Tibial nerve (tissue), 4 donors: ENCODE data around the gene SEC16A. TPM values are rescaled to one million over a fixed set of nuclear protein-coding genes. Genes with fewer than 3 reads are reported as not detected.
A peak's percentile ranks its signal among the peaks of the same experiment; 100 is the strongest.

Experiments used
- DNase-seq, 2 donors: peaks; one replicate each; pipeline ENCODE4 v3.0.0-alpha.2; 2019; ENCODE audit warnings: low spot score in 2 of 2
- H3K27ac ChIP-seq, 4 donors: fragments of 200-600 bp; sonication (generic) in 3 of 4; one replicate each; pipeline ENCODE4 v1.5.1; 2017 to 2019; ENCODE audit warnings: mild to moderate bottlenecking in 1 of 4
- H3K27me3 ChIP-seq, 2 donors: fragments of 200-600 bp; sonication (generic) in 1 of 2; one replicate each; pipeline versions ENCODE4 v1.5.1 to v1.6.0; 2017 to 2019
- H3K36me3 ChIP-seq, 3 donors: fragments of 200-600 bp; sonication (generic); one replicate each; pipeline ENCODE4 v1.5.1; 2018 to 2019
- H3K4me1 ChIP-seq, 4 donors: fragments of 200-600 bp; sonication (generic) in 3 of 4; one replicate each; pipeline ENCODE4 v1.5.1; 2017 to 2019
- H3K4me3 ChIP-seq, 4 donors: fragments of 200-600 bp; sonication (generic) in 3 of 4; one replicate each; pipeline ENCODE4 v1.5.1; 2017 to 2019; ENCODE audit warnings: mild to moderate bottlenecking in 1 of 4, moderate library complexity in 1 of 4
- H3K9me3 ChIP-seq, 4 donors: fragments of 200-600 bp; sonication (generic) in 3 of 4; one replicate each; pipeline ENCODE4 v1.5.1; 2017 to 2019
- EP300 ChIP-seq, 2 donors: sonication (generic); formaldehyde crosslinking; IDR thresholded peaks; one replicate each; pipeline ENCODE4 v1.6.1; 2017; ENCODE audit warnings: antibody characterized with exemption in 2 of 2, mild to moderate bottlenecking in 1 of 2
- POLR2A ChIP-seq, 2 donors: fragments of 450-650 bp; IDR thresholded peaks; one replicate each; pipeline ENCODE4 v1.6.1; 2017; ENCODE audit warnings: antibody characterized with exemption in 2 of 2, mild to moderate bottlenecking in 2 of 2, moderate library complexity in 2 of 2
- WGBS, 2 donors: methylation state at CpG; one replicate each; pipeline ENCODE4 v1.1.5; 2018; 5-methylcytosine and 5-hydroxymethylcytosine counted together
- total RNA-seq, 4 donors: library from RNA; depleted of rRNA; stranded (reverse); fragments of >200 nt; gene quantifications; one replicate each; pipeline ENCODE4 v1.1.0, GENCODE V29; 2016
- TF ChIP-seq, protein P1 (sequence below), 5 experiments: fragments of 200-600 bp in 3 of 5; fragments of 450-650 bp in 2 of 5; sonication (generic) in 3 of 5; IDR thresholded peaks; one replicate each; pipeline ENCODE4 v1.5.1; 2016 to 2019; ENCODE audit warnings: antibody characterized with exemption in 5 of 5, mild to moderate bottlenecking in 3 of 5, moderate library complexity in 2 of 5

The SEC16A gene
- total RNA-seq, 4 donors from 2014 or later, result 45.8 to 67.5 (median 47.9) TPM

DNA sequence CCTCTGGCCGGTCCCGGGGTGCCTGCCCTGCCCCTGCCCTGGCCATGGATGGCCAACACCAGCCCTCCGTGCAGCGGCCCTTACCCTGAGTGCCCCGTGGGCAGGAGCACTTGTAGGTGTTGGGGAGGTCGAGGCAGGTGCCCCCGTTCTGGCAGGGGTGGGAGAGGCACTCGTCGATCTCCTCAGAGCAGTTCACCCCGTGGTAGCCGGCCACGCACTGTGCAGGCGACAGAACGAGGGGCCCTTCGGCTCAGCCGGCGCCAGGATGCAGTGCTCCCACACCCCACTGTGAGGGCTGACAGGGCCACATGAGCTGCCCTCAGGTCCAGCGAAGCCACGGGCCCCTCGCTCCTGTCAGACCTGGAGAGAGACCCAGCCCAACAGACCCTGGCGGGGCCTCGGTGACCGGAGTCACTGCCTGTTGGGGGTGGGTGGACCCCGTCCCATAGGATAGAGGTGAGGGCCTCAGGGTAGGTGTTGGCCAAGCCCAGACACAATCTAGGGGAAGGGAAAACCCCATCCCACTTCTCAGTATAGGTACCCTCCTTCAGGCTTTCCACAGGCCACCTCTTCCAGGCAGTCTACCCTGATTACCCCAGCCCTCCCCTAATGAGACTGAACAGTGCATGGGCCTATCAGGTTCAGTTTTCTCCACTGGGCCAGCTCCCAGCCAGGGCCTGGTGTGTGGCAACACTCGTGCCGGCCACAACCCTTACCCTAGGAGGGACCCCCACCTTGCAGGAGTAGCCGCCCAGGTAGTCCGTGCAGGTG, 24.6 kb upstream of the SEC16A start:
- WGBS, 2 donors, result 89 to 94% methylated on average over 18 to 24 of the region's 28 CpGs
- no peaks in the 10 kb centered on the region for H3K27me3 ChIP-seq
- peaks cover 0 to 38% (median 16%) of the 10 kb centered on the region in 4 donors for H3K4me1 ChIP-seq
- H3K4me3 ChIP-seq, result no peak overlapping the region
- peaks cover 2 to 100% (median 49%) of the 10 kb centered on the region in 3 donors for H3K36me3 ChIP-seq
- DNase-seq, result no peak
- TF ChIP-seq EP300 (IDR thresholded peaks at IDR 0.05), result no peak
- no peak for TF ChIP-seq POLR2A (IDR thresholded peaks at IDR 0.05)
- TF ChIP-seq, protein P1, sequence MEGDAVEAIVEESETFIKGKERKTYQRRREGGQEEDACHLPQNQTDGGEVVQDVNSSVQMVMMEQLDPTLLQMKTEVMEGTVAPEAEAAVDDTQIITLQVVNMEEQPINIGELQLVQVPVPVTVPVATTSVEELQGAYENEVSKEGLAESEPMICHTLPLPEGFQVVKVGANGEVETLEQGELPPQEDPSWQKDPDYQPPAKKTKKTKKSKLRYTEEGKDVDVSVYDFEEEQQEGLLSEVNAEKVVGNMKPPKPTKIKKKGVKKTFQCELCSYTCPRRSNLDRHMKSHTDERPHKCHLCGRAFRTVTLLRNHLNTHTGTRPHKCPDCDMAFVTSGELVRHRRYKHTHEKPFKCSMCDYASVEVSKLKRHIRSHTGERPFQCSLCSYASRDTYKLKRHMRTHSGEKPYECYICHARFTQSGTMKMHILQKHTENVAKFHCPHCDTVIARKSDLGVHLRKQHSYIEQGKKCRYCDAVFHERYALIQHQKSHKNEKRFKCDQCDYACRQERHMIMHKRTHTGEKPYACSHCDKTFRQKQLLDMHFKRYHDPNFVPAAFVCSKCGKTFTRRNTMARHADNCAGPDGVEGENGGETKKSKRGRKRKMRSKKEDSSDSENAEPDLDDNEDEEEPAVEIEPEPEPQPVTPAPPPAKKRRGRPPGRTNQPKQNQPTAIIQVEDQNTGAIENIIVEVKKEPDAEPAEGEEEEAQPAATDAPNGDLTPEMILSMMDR (IDR thresholded peaks at IDR 0.05), result no peak
- no peaks in the 10 kb centered on the region for H3K9me3 ChIP-seq
- no peak overlapping the region for H3K27ac ChIP-seq

DNA sequence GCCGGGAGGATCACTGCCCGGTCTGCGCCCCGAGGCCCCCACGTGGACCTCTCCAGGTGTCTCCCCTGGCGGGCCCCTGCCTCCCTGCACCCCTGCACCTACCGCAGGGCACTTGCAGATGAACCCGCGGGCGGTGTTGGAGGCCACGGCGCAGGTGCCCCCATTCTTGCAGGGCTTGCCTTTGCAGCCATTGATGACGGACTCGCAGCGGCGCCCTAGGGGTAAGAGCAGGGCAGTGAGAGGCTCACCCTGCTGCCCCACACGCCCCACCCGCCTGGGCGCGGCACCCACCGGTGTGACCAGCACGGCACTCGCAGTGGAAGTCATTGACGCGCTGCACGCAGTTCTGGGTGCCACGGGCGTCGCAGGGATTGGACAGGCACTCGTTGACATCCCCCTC, 23.6 kb upstream of the SEC16A start:
- no peak for DNase-seq
- Histone ChIP-seq H3K36me3 (peaks cover 2 to 100% (median 54%) of the 10 kb centered on the region in 3 donors), H3K4me1 (peaks cover 0 to 29% (median 10%) of the 10 kb centered on the region in 4 donors), H3K9me3 (no peaks in the 10 kb centered on the region), H3K27ac (no peak overlapping the region), H3K27me3 (no peaks in the 10 kb centered on the region), H3K4me3 (no peak overlapping the region)
- TF ChIP-seq, protein P1 (IDR thresholded peaks at IDR 0.05), result no peak
- no peak for TF ChIP-seq EP300 (IDR thresholded peaks at IDR 0.05)
- 91 to 94% methylated on average over 26 to 30 of the region's 30 CpGs for WGBS, 2 donors

DNA sequence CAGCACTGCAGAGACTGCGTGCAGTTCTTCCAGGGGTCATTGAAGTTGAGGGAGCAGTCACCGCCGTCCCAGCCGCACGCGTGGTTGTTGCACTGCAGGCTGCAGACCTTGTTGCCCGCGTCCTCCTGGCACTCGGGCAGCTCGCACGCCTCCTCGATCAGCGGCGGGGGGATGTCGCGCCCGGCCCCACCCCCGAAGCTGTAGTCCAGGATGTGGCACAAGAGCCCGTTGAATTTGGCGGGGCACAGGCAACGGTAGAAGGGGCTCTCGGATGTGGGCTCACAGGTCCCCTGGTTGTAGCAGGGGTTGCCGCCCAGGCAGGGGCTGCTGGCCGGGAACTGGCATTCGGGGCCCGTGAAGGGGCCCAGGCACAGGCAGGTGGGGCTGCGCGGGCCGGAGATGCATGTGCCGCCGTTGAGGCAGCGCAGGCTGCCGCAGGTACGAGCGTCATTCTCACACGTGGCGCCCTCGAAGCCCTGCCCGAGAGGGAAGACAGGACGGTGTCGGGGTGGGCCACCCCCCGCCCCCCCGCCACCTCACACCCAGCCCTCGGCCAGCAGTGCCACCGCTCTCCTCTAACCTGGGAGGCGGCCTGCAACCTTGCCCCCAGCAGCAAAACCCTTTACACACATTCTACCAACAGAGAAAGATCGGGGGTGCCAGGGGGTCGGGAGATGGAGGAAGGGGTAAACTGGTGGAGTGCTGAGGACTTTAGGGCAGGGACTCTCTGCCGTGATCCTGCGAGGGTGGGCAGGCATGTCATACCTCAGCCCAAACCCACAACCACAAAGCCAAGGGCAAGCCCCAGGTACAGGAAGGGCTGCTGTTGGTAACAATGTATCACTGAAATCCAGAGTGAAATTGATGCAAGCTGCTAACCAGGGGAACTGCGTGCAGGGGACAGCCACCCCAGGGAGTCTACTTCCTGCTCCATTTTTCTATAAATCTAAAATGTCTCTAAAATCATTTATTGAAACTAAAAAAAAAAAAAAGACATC, 22.9 kb upstream of the SEC16A start:
- H3K4me1 ChIP-seq, result peaks cover 0 to 21% (median 3%) of the 10 kb centered on the region in 4 donors
- no peaks in the 10 kb centered on the region for H3K27me3 ChIP-seq
- H3K9me3 ChIP-seq, result no peaks in the 10 kb centered on the region
- no peak overlapping the region for H3K27ac ChIP-seq
- no peak for TF ChIP-seq POLR2A (IDR thresholded peaks at IDR 0.05)
- TF ChIP-seq, protein P1 (IDR thresholded peaks at IDR 0.05), result no peak
- TF ChIP-seq EP300 (IDR thresholded peaks at IDR 0.05), result no peak
- no peak for DNase-seq
- 90 to 91% methylated on average over 44 to 50 of the region's 51 CpGs for WGBS, 2 donors
- no peak overlapping the region for H3K4me3 ChIP-seq
- peaks cover 2 to 100% (median 57%) of the 10 kb centered on the region in 3 donors for H3K36me3 ChIP-seq

DNA sequence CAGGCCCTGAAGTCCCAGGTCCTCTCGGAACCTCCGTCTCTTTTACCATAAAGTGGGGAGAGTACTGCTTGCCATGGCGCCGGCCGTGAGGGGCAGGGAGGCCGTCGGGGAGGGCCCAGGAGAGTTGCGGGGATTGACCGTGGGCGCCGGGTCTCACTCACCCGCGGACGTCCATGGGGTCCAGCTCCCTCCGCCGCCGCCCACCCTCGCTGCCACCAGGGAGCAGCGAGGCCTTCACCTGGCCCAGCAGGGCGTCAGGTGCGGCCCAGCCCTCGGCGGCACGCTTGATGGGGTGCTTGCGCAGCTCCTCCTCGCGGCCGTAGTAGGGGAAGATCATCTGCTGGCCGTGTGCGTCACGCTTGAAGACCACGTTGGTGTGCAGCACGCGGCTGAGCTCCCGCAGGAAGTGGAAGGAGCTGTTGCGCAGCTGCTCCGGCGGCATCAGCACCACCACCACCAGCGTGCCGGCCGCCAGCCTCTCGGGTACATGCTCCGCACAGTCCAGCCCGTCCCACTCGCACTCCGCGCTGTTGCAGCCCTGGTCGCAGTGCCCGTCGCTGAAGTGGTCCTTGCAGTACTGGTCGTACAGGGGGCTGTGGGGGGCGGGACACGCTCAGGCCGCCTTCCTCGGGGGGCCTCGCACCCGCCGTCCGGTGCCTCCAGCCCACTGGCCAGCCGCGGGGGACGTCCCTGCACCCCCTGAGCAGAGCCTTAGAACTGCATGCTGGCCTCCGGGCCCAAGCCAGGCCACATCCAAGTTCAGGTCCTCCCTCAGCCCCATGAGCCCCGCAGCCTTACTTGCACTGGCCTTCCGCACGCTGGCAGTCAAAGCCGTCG, 21.9 kb upstream of the SEC16A start:
- H3K9me3 ChIP-seq, result no peaks in the 10 kb centered on the region

More for the DNA sequence above, 21.9 kb upstream of the SEC16A start:
- Histone ChIP-seq H3K27me3 (no peaks in the 10 kb centered on the region), H3K4me1 (peaks cover 0 to 12% (median 0%) of the 10 kb centered on the region in 4 donors), H3K4me3 (no peak overlapping the region), H3K27ac (peak overlapping the region in 2 of 4 donors; percentile 50 to 56), H3K36me3 (peaks cover 4 to 100% (median 66%) of the 10 kb centered on the region in 3 donors)
- TF ChIP-seq, protein P1 (IDR thresholded peaks at IDR 0.05), result no peak
- TF ChIP-seq EP300 (IDR thresholded peaks at IDR 0.05) (no peak), POLR2A (IDR thresholded peaks at IDR 0.05) (no peak)
- no peak for DNase-seq
- WGBS, 2 donors, result 87 to 94% methylated on average over 45 to 65 of the region's 68 CpGs
